MM.1S (cell line): Measurements from ENCODE around the gene CIT.

Experiments
- DNase-seq: peaks from one replicate; pipeline ENCODE4 v3.0.0-alpha.2; 2015
- H2AFZ ChIP-seq: fragments of 300-600 bp; sonication (generic); 2 replicates; pipeline ENCODE4 v1.6.0; 2016; ENCODE audit warnings: antibody characterized with exemption, low read length
- H3F3A ChIP-seq: fragments of 300-600 bp; sonication (generic); 2 replicates; pipeline ENCODE4 v1.6.1; 2016; ENCODE audit warnings: mild to moderate bottlenecking, antibody characterized with exemption, low read length, moderate library complexity, mixed read lengths; ENCODE audit not compliant: insufficient read depth
- H3K27ac ChIP-seq: fragments of 300-600 bp; sonication (generic); 2 replicates; pipeline ENCODE4 v1.5.1; 2016; ENCODE audit warnings: mild to moderate bottlenecking, low read length
- H3K27me3 ChIP-seq: fragments of 300-600 bp; sonication (generic); replicated peaks from 2 replicates; pipeline ENCODE4 v1.6.0; 2016; ENCODE audit warnings: low read length; ENCODE audit not compliant: insufficient read depth
- H3K36me3 ChIP-seq: fragments of 300-600 bp; sonication (generic); replicated peaks from 2 replicates; pipeline ENCODE4 v1.6.1; 2016; ENCODE audit warnings: mild to moderate bottlenecking, low read length, mixed read lengths; ENCODE audit not compliant: insufficient read depth
- H3K4me1 ChIP-seq: fragments of 300-600 bp; sonication (generic); 2 replicates; pipeline ENCODE4 v1.6.1; 2016; ENCODE audit warnings: low read length, mixed read lengths
- H3K4me2 ChIP-seq: fragments of 300-600 bp; sonication (generic); 2 replicates; pipeline ENCODE4 v1.6.0; 2016; ENCODE audit warnings: low read depth, low read length
- H3K4me3 ChIP-seq: fragments of 300-600 bp; sonication (generic); 2 replicates; pipeline ENCODE4 v1.5.1; 2016; ENCODE audit warnings: low read length, mixed read lengths
- H3K79me2 ChIP-seq: fragments of 300-600 bp; sonication (generic); 2 replicates; pipeline ENCODE4 v1.6.1; 2016; ENCODE audit warnings: mixed run types, low read length, mixed read lengths
- H3K9ac ChIP-seq: fragments of 300-600 bp; sonication (generic); 2 replicates; pipeline ENCODE4 v1.6.1; 2016; ENCODE audit warnings: low read length, mixed read lengths
- H3K9me2 ChIP-seq: fragments of 300-600 bp; sonication (generic); replicated peaks from 2 replicates; pipeline ENCODE4 v1.6.1; 2016; ENCODE audit warnings: mild to moderate bottlenecking, low read length, mixed read lengths; ENCODE audit not compliant: insufficient read depth
- H3K9me3 ChIP-seq: fragments of 300-600 bp; sonication (generic); replicated peaks from 2 replicates; pipeline ENCODE4 v1.6.1; 2016; ENCODE audit warnings: mild to moderate bottlenecking, low read length, mixed read lengths; ENCODE audit not compliant: insufficient read depth
- H4K20me1 ChIP-seq: fragments of 300-600 bp; sonication (generic); 2 replicates; pipeline ENCODE4 v1.6.1; 2016; ENCODE audit warnings: mild to moderate bottlenecking, low read length, moderate library complexity, mixed read lengths; ENCODE audit not compliant: insufficient read depth
- EZH2 ChIP-seq: fragments of 300-600 bp; sonication (generic); optimal IDR thresholded peaks from 2 replicates; pipeline ENCODE3; 2017; ENCODE audit warnings: low read depth, mild to moderate bottlenecking, antibody characterized with exemption, low read length, mixed read lengths
- EZH2phosphoT487 ChIP-seq: fragments of 300-600 bp; sonication (generic); IDR thresholded peaks from 2 replicates; pipeline ENCODE4 v1.6.1; 2018; ENCODE audit warnings: antibody characterized with exemption, low read length
- TF ChIP-seq, protein P1 (sequence below): fragments of 300-600 bp; sonication (generic); IDR thresholded peaks from 2 replicates; pipeline ENCODE4 v1.5.1; 2016; ENCODE audit warnings: antibody characterized with exemption, low read length, mixed read lengths

Gene CIT

DNA sequence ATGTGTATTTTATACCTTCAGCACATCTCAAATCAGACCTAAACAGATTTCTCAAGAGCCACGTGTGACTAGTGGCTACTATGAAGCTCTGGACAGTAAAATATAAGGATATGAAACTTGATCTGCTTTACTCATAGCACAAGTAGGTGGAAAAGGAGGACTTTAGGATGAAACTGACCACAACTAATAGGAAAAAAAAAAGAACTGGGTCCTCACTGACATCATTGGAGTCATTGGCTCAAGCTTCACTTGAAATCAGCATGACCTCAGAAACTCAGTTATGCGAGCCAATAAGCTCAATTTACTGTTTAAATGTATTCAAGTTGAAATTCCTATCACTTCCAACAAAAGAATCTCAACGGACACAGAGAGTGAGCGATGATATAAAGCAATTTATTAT is 34.1 kb upstream of the CIT start:
- Histone ChIP-seq H3K4me3 (no peak overlapping the region), H3K9me2 (no peaks in the 10 kb centered on the region), H3K27me3 (no peaks in the 10 kb centered on the region), H3K4me2 (no peak overlapping the region), H4K20me1 (no peaks in the 10 kb centered on the region), H3F3A (no peaks in the 10 kb centered on the region), H3K79me2 (no peaks in the 10 kb centered on the region), H3K27ac (no peak overlapping the region), H3K9me3 (no peaks in the 10 kb centered on the region), H3K9ac (no peak overlapping the region), H3K4me1 (no peaks in the 10 kb centered on the region), H3K36me3 (no peaks in the 10 kb centered on the region), H2AFZ (no peak overlapping the region)
- TF ChIP-seq, protein P1, sequence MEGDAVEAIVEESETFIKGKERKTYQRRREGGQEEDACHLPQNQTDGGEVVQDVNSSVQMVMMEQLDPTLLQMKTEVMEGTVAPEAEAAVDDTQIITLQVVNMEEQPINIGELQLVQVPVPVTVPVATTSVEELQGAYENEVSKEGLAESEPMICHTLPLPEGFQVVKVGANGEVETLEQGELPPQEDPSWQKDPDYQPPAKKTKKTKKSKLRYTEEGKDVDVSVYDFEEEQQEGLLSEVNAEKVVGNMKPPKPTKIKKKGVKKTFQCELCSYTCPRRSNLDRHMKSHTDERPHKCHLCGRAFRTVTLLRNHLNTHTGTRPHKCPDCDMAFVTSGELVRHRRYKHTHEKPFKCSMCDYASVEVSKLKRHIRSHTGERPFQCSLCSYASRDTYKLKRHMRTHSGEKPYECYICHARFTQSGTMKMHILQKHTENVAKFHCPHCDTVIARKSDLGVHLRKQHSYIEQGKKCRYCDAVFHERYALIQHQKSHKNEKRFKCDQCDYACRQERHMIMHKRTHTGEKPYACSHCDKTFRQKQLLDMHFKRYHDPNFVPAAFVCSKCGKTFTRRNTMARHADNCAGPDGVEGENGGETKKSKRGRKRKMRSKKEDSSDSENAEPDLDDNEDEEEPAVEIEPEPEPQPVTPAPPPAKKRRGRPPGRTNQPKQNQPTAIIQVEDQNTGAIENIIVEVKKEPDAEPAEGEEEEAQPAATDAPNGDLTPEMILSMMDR, result no peak
- TF ChIP-seq EZH2phosphoT487 (no peak), EZH2 (no peak)
- DNase-seq, result no peak

DNA sequence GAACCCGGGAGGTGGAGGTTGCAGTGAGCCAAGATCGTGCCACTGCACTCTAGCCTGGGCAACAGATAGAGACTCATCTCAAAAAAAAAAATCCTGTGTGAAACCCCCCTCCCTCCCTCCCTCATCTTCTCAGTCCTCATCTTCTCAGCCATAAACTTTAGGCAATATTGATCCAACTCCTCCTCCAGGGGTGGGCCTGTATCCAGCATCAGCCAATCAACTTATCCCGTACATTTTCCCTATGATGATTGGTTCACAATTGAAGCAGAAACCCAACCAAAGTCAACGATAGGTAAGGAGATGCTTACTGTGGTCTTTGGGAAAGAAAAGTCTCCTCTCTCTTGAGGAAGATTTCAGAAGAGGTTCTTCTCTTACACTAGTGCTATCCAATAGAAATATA is 33.5 kb upstream of the CIT start:
- TF ChIP-seq EZH2, result no peak
- TF ChIP-seq EZH2phosphoT487, result no peak
- TF ChIP-seq, protein P1, result no peak
- H2AFZ ChIP-seq, result no peak overlapping the region
- no peak overlapping the region for H3K4me3 ChIP-seq
- no peak for DNase-seq
- no peaks in the 10 kb centered on the region for H3K9me2 ChIP-seq
- H3K27me3 ChIP-seq, result no peaks in the 10 kb centered on the region
- H3F3A ChIP-seq, result no peaks in the 10 kb centered on the region
- no peak overlapping the region for H3K9ac ChIP-seq
- H3K4me1 ChIP-seq, result no peaks in the 10 kb centered on the region
- H3K36me3 ChIP-seq, result no peaks in the 10 kb centered on the region
- H4K20me1 ChIP-seq, result no peaks in the 10 kb centered on the region
- H3K4me2 ChIP-seq, result no peak overlapping the region
- no peak overlapping the region for H3K27ac ChIP-seq
- H3K9me3 ChIP-seq, result no peaks in the 10 kb centered on the region
- no peaks in the 10 kb centered on the region for H3K79me2 ChIP-seq

DNA sequence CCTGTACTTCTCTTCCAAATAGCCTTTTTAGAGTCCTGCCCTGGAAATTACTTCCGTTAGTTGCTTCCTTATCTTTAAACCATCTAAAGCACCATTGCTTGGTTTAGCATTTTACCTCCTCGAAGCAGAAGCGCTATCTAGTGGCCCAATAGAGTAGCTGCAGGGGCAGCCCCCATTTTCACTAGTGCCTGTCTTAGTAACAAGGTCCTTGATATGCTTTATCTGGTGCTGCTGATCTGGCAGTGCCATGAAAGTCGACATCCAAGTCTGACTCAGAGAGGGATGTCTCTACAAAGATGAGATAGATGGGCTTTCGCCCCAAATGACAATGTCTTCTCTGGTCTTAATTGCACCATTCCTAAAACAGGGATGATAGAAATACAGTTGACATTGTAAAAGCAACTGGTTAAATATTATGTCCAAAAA is 25.0 kb upstream of the CIT start:
- H3K27ac ChIP-seq, result no peak overlapping the region
- H3K4me1 ChIP-seq, result no peaks in the 10 kb centered on the region
- H3K36me3 ChIP-seq, result no peaks in the 10 kb centered on the region
- H3K27me3 ChIP-seq, result no peaks in the 10 kb centered on the region
- H3K79me2 ChIP-seq, result no peaks in the 10 kb centered on the region
- no peak overlapping the region for H3K4me2 ChIP-seq
- no peak overlapping the region for H3K9ac ChIP-seq
- DNase-seq, result peak; percentile 35
- no peak for TF ChIP-seq EZH2phosphoT487
- TF ChIP-seq EZH2, result no peak
- TF ChIP-seq, protein P1, result peak; percentile 61
- H4K20me1 ChIP-seq, result no peaks in the 10 kb centered on the region
- H3K9me2 ChIP-seq, result no peaks in the 10 kb centered on the region
- H3F3A ChIP-seq, result no peaks in the 10 kb centered on the region
- no peak overlapping the region for H2AFZ ChIP-seq
- H3K4me3 ChIP-seq, result no peak overlapping the region
- H3K9me3 ChIP-seq, result no peaks in the 10 kb centered on the region
